ENCODE measurements around the gene AQR. TPM values are rescaled to one million over a fixed set of nuclear protein-coding genes. Genes with fewer than 3 reads are reported as not detected.

Gene AQR
- total RNA-seq, result 16.8 and 20.8 TPM in 2 replicates

GRCh38 chr15:34969340-34970097, at the start of gene AQR:
Gene AQR, minus strand, starts transcription at chr15:34969742. Its CDS starts 129 bp downstream, at chr15:34969613.

GRCh38 chr15:34988027-34988902, 18.7 kb upstream of the AQR start, which contains the start of gene ZNF770:
Gene ZNF770, minus strand, starts transcription at chr15:34988287. Its CDS starts 4,853 bp downstream, at chr15:34983434.

Other genes starting within 250 kb of the AQR start
- not detected in 2 replicates for gene GJD2, start 214.7 kb downstream of the AQR start, total RNA-seq
- 0.12 TPM in 1 of 2 replicates, not detected in the other for gene ACTC1, start 174.2 kb downstream of the AQR start, total RNA-seq
- 21.3 and 22.2 TPM in 2 replicates for gene ZNF770, start 18.5 kb upstream of the AQR start, total RNA-seq
- not detected in 2 replicates for gene NANOGP8, start 115.6 kb upstream of the AQR start, total RNA-seq